ENCODE data around the gene KCNA5.

DNA sequence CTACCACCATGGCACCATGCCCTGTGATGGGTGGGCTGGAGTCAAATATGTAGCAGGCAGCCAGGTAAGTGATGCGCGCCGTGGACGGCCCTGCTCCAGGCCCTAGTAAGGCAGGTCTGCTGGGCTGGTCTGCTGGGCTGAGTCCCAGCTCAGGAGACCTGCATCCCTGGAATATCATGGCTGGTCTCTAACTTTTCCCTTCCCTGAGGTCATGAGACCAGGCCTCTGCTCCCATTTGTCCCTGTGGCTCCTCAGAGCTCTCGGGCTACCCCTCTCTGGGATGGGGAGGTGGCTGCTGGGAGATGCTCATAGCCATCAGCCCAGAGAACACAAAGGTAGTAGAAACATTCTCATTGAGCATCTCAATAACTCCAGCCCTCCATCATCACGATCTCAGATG lies 19.8 kb upstream of the KCNA5 start:
- TF ChIP-seq CTCF (IDR thresholded peaks at IDR 0.05; ENCODE audit: low read depth, low read length) = no peak
- TF ChIP-seq EZH2phosphoT487 (IDR thresholded peaks at IDR 0.05; ENCODE audit: low read depth) = no peak
